BLaER1 treated with 17β-estradiol and CSF1 and Interleukin-3, amounts not matched to agents 10 nM and 100 nM (cell line): ENCODE results near the gene CHD5.
"Not testable (repeated sequence)": the region's sequence is repeated elsewhere in the genome, so short reads cannot be mapped to it uniquely, and the experiment has no call there.

Experiments
- H3K27ac ChIP-seq, 11 experiments: shearing (Covaris generic); formaldehyde crosslinking; 2 replicates each; pipeline ENCODE4 v1.8.1; 2022
- H3K27me3 ChIP-seq, 11 experiments: shearing (Covaris generic); formaldehyde crosslinking; 2 replicates each; pipeline ENCODE4 v1.8.1; 2022
- H3K36me3 ChIP-seq, 11 experiments: shearing (Covaris generic); formaldehyde crosslinking; 2 replicates each; pipeline ENCODE4 v1.8.1; 2022
- H3K4me1 ChIP-seq, 10 experiments: shearing (Covaris generic); formaldehyde crosslinking; 2 replicates each; pipeline ENCODE4 v1.8.1; 2022
- H3K4me2 ChIP-seq, 11 experiments: shearing (Covaris generic); formaldehyde crosslinking; 2 replicates each; pipeline ENCODE4 v1.8.1; 2022
- H3K4me3 ChIP-seq, 10 experiments: shearing (Covaris generic); formaldehyde crosslinking; 2 replicates each; pipeline ENCODE4 v1.8.1; 2022
- H3K9ac ChIP-seq, 11 experiments: shearing (Covaris generic); formaldehyde crosslinking; 2 replicates each; pipeline ENCODE4 v1.8.1; 2022
- H3K9me3 ChIP-seq, 11 experiments: shearing (Covaris generic); formaldehyde crosslinking; replicated peaks in 1 of 11; 2 replicates each; pipeline ENCODE4 v1.8.1; 2022
- H4K20me1 ChIP-seq, 11 experiments: shearing (Covaris generic); formaldehyde crosslinking; 2 replicates each; pipeline ENCODE4 v1.8.1; 2022
- Cebpa-rat ChIP-seq, 11 experiments: shearing (Covaris generic); IDR thresholded peaks; 2 replicates each; pipeline ENCODE4 v1.8.1; 2022

Gene CHD5

GRCh38 chr1:6068073-6068472, 112.0 kb downstream of the CHD5 start:
- Histone ChIP-seq H3K4me3 (no peak overlapping the region), H3K27me3 (no peaks in the 10 kb centered on the region), H3K4me1 (peaks cover 9 to 22% (median 15%) of the 10 kb centered on the region in 10 experiments; a peak in 18 of 20 replicates), H3K4me2 (no peak overlapping the region), H3K9me3 (no peaks in the 10 kb centered on the region), H4K20me1 (peaks cover 97 to 100% (median 100%) of the 10 kb centered on the region in 11 experiments), H3K9ac (no peak overlapping the region), H3K36me3 (peaks cover 70 to 100% (median 95%) of the 10 kb centered on the region in 11 experiments; a peak in 21 of 22 replicates), H3K27ac (no peak overlapping the region)
- no peak for TF ChIP-seq Cebpa-rat (IDR thresholded peaks at IDR 0.05)

DNA sequence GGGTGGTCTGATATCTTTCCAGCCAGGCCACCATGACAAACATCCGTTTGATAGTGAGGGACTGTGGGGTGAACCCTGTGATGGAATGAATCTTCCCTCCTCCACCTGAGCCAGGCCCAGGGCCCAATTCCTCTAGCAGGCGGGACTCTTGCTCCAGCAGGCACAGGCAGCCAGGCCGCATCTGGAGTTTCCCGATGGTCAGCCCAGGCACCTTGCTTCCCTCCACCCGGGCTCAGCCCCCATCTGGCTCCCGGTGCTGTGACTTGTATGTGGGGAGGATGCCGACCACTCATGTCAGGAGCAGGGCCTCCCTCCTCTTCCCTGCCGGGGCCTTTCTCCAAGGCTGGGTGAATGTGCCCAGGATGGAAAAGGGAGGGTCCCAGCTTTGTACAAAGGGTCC, 113.4 kb downstream of the CHD5 start:
- peaks cover 83 to 100% (median 100%) of the 10 kb centered on the region in 11 experiments for H4K20me1 ChIP-seq
- no peak for TF ChIP-seq Cebpa-rat (IDR thresholded peaks at IDR 0.05)
- H3K36me3 ChIP-seq = peaks cover 66 to 100% (median 92%) of the 10 kb centered on the region in 11 experiments; a peak in 21 of 22 replicates
- H3K4me1 ChIP-seq = peaks cover 6 to 31% (median 21%) of the 10 kb centered on the region in 10 experiments; a peak in 17 of 20 replicates
- no peak overlapping the region for H3K9ac ChIP-seq
- no peaks in the 10 kb centered on the region for H3K9me3 ChIP-seq
- H3K27ac ChIP-seq = no peak overlapping the region
- H3K27me3 ChIP-seq = no peaks in the 10 kb centered on the region
- no peak overlapping the region for H3K4me3 ChIP-seq
- no peak overlapping the region for H3K4me2 ChIP-seq

DNA sequence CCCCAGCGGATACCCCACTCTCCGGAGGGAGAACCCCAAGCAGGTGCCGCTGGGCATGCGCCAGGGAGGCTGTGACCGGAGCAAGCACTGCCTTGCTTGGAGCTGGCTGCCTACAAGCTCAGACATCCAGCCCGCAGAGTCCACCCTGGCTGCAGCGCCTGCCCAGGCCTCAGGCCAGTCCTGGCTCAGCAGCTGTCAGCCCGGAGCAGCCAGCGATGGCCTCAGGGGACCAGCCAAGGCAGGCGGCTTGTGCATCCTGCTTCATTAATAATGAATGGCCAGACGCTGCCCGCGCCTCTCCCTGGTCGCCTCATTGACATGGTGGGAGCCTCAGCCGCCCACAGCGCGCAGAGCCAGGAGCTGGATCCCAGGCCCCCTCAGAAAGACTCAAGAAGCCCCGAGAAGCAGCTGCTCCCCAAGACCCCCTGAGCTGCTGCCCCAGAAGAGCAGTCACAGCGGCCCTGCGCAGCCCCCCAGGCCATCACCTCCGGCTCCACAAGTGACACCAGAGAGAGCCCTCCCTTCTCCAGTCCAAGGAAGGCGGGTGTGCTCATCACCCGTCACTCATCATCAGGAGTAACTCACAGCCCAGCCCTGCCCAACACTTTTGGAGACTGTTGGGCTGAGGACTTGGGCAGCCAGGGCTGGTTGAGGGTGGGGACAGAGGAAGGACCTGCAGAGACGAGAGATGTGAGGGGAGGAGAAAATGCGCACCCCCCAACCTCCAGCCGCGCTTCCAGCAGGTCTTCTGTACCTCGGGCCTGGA, 114.8 kb downstream of the CHD5 start:
- TF ChIP-seq Cebpa-rat (IDR thresholded peaks at IDR 0.05) = no peak
- peaks cover 70 to 100% (median 92%) of the 10 kb centered on the region in 11 experiments; a peak in 21 of 22 replicates for H3K36me3 ChIP-seq
- no peaks in the 10 kb centered on the region for H3K27me3 ChIP-seq
- H4K20me1 ChIP-seq = peaks cover 81 to 100% (median 100%) of the 10 kb centered on the region in 11 experiments
- H3K9ac ChIP-seq = peak overlapping the region in 1 of 11 experiments; percentile 33; a peak in 1 of 22 replicates
- H3K9me3 ChIP-seq = no peaks in the 10 kb centered on the region
- no peak overlapping the region for H3K4me2 ChIP-seq
- peaks cover 0 to 38% (median 23%) of the 10 kb centered on the region in 10 experiments; a peak in 14 of 20 replicates for H3K4me1 ChIP-seq
- H3K27ac ChIP-seq = no peak overlapping the region
- H3K4me3 ChIP-seq = no peak overlapping the region

DNA sequence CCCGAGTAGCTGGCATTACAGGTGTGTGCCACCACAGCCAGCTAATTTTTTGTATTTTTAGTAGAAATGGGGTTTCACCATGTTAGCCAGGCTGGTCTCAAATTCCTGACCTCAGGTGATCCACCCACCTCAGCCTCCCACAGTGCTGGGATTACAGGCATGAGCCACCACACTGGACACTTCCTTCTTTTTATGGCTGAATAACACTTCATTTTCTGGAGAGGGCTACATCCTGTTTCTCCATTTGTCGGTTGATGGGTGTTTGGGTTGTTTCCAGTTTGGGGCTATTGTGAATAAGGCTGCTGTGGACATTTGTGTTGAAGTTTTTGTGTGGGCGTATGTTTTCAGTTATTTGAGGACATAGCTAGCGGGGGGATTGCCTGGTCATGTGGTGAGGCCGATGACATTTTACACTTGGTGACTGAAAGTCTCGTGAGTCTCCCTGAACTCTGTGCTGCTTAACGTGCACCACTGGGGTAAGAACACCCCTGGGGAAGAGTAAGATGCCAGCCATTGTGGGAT, 116.5 kb downstream of the CHD5 start:
- peaks cover 69 to 100% (median 89%) of the 10 kb centered on the region in 11 experiments; a peak in 21 of 22 replicates for H3K36me3 ChIP-seq
- H3K27me3 ChIP-seq, H3K4me3 ChIP-seq, H3K9me3 ChIP-seq, H3K9ac ChIP-seq: not testable (repeated sequence)
- H3K4me2 ChIP-seq = peak overlapping the region in 6 of 11 experiments; percentile 7 to 71 (median 28); a peak in 10 of 22 replicates
- H4K20me1 ChIP-seq = peaks cover 81 to 100% (median 100%) of the 10 kb centered on the region in 11 experiments
- H3K4me1 ChIP-seq = peaks cover 9 to 55% (median 32%) of the 10 kb centered on the region in 10 experiments
- H3K27ac ChIP-seq = peak overlapping the region in 5 of 11 experiments; percentile 5 to 44 (median 39); a peak in 7 of 22 replicates

GRCh38 chr1:6062670-6063069, 117.5 kb downstream of the CHD5 start:
- H4K20me1 ChIP-seq = peaks cover 81 to 100% (median 100%) of the 10 kb centered on the region in 11 experiments
- no peak for TF ChIP-seq Cebpa-rat (IDR thresholded peaks at IDR 0.05)
- no peak overlapping the region for H3K27ac ChIP-seq
- H3K27me3 ChIP-seq = no peaks in the 10 kb centered on the region
- H3K4me3 ChIP-seq = no peak overlapping the region
- peaks cover 19 to 64% (median 41%) of the 10 kb centered on the region in 10 experiments for H3K4me1 ChIP-seq
- peak overlapping the region in 3 of 11 experiments; percentile 15 to 71 (median 22); a peak in 5 of 22 replicates for H3K4me2 ChIP-seq
- no peaks in the 10 kb centered on the region for H3K9me3 ChIP-seq
- H3K36me3 ChIP-seq = peaks cover 61 to 100% (median 88%) of the 10 kb centered on the region in 11 experiments; a peak in 21 of 22 replicates
- H3K9ac ChIP-seq = no peak overlapping the region

DNA sequence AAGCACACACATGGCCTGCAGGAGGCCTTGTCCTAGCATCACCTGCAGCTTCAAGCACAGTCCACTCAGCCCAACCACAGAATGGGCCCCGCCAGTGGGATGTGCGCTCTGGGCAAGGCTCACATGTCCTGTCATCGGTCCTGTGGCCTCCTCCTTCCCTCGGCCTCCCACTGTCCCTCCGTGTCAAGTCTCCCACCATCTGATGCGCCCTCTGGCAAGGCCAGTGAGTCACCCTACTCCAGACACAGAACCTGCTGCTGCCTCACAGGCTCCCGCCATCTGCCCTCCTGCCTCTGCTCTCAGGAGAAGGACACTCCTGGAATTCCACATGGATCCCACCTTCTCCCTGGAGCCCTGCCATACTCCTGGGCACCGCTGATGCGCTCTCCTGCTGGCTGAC, 120.3 kb downstream of the CHD5 start:
- Histone ChIP-seq H3K27me3 (no peaks in the 10 kb centered on the region), H3K4me2 (no peak overlapping the region), H4K20me1 (peaks cover 81 to 100% (median 100%) of the 10 kb centered on the region in 11 experiments), H3K9me3 (no peaks in the 10 kb centered on the region), H3K36me3 (peaks cover 33 to 99% (median 67%) of the 10 kb centered on the region in 11 experiments; a peak in 21 of 22 replicates), H3K4me3 (no peak overlapping the region), H3K9ac (no peak overlapping the region), H3K4me1 (peaks cover 38 to 92% (median 69%) of the 10 kb centered on the region in 10 experiments), H3K27ac (no peak overlapping the region)
- no peak for TF ChIP-seq Cebpa-rat (IDR thresholded peaks at IDR 0.05)

GRCh38 chr1:6057170-6057845, 122.8 kb downstream of the CHD5 start:
- Histone ChIP-seq H3K4me1 (peaks cover 38 to 88% (median 54%) of the 10 kb centered on the region in 10 experiments), H3K9ac (peak overlapping the region in 4 of 11 experiments; percentile 19 to 34 (median 32); a peak in 4 of 22 replicates), H3K27me3 (no peaks in the 10 kb centered on the region), H3K4me3 (no peak overlapping the region; a peak in 1 of 20 replicates), H3K27ac (peak overlapping the region in 5 of 11 experiments; percentile 2 to 37 (median 27); a peak in 5 of 22 replicates), H3K4me2 (peak overlapping the region; percentile 59 to 91 (median 73)), H4K20me1 (peaks cover 92 to 100% (median 100%) of the 10 kb centered on the region in 11 experiments), H3K36me3 (peaks cover 31 to 99% (median 73%) of the 10 kb centered on the region in 11 experiments; a peak in 20 of 22 replicates), H3K9me3 (no peaks in the 10 kb centered on the region)
- no peak for TF ChIP-seq Cebpa-rat (IDR thresholded peaks at IDR 0.05)

- peak overlapping the region in 6 of 11 experiments; percentile 2 to 53 (median 30); a peak in 9 of 22 replicates for H3K27ac ChIP-seq
- H4K20me1 ChIP-seq = peaks cover 99 to 100% (median 100%) of the 10 kb centered on the region in 11 experiments
- peak overlapping the region in 2 of 11 experiments; percentile 28 to 30; a peak in 2 of 22 replicates for H3K9ac ChIP-seq
- peak overlapping the region; percentile 59 to 91 (median 73) for H3K4me2 ChIP-seq
- peaks cover 31 to 99% (median 73%) of the 10 kb centered on the region in 11 experiments; a peak in 20 of 22 replicates for H3K36me3 ChIP-seq
- H3K4me3 ChIP-seq = no peak overlapping the region; a peak in 1 of 20 replicates
- no peaks in the 10 kb centered on the region for H3K27me3 ChIP-seq
- H3K4me1 ChIP-seq = peaks cover 38 to 82% (median 56%) of the 10 kb centered on the region in 10 experiments
- H3K9me3 ChIP-seq = no peaks in the 10 kb centered on the region
- no peak for TF ChIP-seq Cebpa-rat (IDR thresholded peaks at IDR 0.05)
Measured at GRCh38 chr1:6056572-6056948, 123.6 kb downstream of the CHD5 start.
